ENCODE data around the gene AFF4. TPM values are rescaled to one million over a fixed set of nuclear protein-coding genes. Genes with fewer than 3 reads are reported as not detected.
"Not testable (repeated sequence)": the region's sequence is repeated elsewhere in the genome, so short reads cannot be mapped to it uniquely, and the experiment has no call there.

Gene AFF4
- total and polyA plus RNA-seq, 9 of the 15 experiments (the other 6 are each of a cell fraction or from before 2014, with no cell fraction given): 1.7 to 25.8 (median 17.9) TPM

DNA sequence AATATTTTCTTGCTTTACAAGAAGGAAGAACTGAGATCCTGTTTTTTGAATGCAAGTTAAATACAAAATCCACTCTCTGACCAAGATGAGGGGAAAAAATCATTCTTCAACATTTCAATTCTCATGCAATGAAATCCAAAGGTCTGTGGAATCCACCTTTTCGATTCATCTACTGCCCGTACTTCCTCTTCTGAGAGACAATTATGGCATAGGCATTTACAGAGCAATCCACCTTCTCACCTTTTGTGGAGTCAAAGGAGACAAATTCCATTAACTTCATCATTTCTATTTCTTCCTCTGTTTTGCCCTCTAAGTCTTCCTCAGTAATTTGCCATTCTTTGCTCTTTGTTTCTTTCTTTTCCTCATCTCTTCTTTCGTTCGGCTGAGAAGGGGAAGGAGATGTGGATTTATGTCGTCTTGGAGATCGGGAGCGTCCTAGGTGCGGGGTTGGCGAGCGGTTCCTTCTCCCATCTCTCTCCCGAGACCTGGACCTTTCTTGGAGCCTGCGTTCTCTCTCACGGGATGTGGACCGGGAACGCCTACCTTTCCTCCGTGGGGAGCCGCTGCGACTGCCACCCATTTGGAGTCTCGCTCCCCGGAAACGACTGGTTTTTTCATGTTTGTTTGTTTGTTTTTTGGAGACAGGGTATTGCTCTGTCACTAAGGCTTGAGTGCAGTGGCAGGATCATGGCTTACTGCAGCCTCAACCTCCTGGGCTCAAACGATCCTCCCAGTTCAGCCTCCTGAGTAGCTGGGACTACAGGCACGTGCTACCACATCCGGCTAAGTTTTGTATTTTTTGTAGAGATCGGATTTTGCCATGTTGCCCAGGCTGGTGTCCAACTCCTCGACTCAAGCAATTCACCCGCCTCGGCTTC is 24.3 kb upstream of the AFF4 start:
- TF ChIP-seq SRF (CRISPR knock-in tag; IDR thresholded peaks at IDR 0.05) (no peak), KDM5B (IDR thresholded peaks at IDR 0.05; ENCODE audit: insufficient replicate concordance, low read depth, low read length) (no peak), HOMEZ (CRISPR knock-in tag; IDR thresholded peaks at IDR 0.05) (no peak), ZSCAN32 (CRISPR knock-in tag; IDR thresholded peaks at IDR 0.05) (no peak), ARHGAP35 (IDR thresholded peaks at IDR 0.05; ENCODE audit: partially characterized antibody) (no peak), E2F6 (IDR thresholded peaks at IDR 0.05; ENCODE audit: borderline replicate concordance in 1 of 2, extremely low read depth in 1 of 2, insufficient read depth in 1 of 2, insufficient read length in 1 of 2, low read depth in 1 of 2, low read length in 1 of 2, poor library complexity in 1 of 2, severe bottlenecking in 1 of 2) (no peak), FOXM1 (IDR thresholded peaks at IDR 0.05; ENCODE audit: low read depth) (no peak), FOXM1 (CRISPR knock-in tag; IDR thresholded peaks at IDR 0.05; ENCODE audit: low read depth) (no peak), BRCA1 (IDR thresholded peaks at IDR 0.05) (no peak), BRCA1 (CRISPR knock-in tag; IDR thresholded peaks at IDR 0.05) (no peak), TBP (optimal IDR thresholded peaks at IDR 0.05; ENCODE audit: low read depth, low read length) (no peak), NFYB (IDR thresholded peaks at IDR 0.05; ENCODE audit: extremely low read depth, insufficient read length) (no peak)
- Histone ChIP-seq H3K27ac (ENCODE audit: extremely low read depth, low read depth, low read length) (no peak overlapping the region), H3K4me3 (no peak overlapping the region), H3K9me3 (replicated peaks; ENCODE audit: control insufficient read depth, insufficient read depth, low read depth, low read length) (no peaks in the 10 kb centered on the region), H3K9ac (ENCODE audit: insufficient read depth in 1 of 2, low read depth in 2 of 2, low read length in 2 of 2) (no peak overlapping the region), H3K79me2 (ENCODE audit: control insufficient read depth, insufficient read depth, low read length) (no peaks in the 10 kb centered on the region), H4K20me1 (replicated peaks; ENCODE audit: control insufficient read depth, insufficient read depth, low read length) (no peaks in the 10 kb centered on the region), H3K36me3 (ENCODE audit: control insufficient read depth, insufficient read depth, low read length) (no peaks in the 10 kb centered on the region), H3K4me2 (ENCODE audit: insufficient read depth, low read length) (no peak overlapping the region), H3K9me1 (ENCODE audit: control insufficient read depth, insufficient read depth, low read length) (no peaks in the 10 kb centered on the region), H3K27me3 (ENCODE audit: control insufficient read depth in 2 of 2, insufficient read depth in 2 of 2, low read length in 2 of 2) (no peaks in the 10 kb centered on the region), H3K4me1 (replicated peaks in 1 of 2; ENCODE audit: control insufficient read depth in 2 of 2, insufficient read depth in 2 of 2, low read length in 2 of 2) (no peaks in the 10 kb centered on the region), H2AFZ (ENCODE audit: low read depth, low read length) (peak overlapping the region; percentile 53; the same call in 1 of the 2 replicates)
- no TSS peak for BruUV-seq (replicated peaks)
- in situ Hi-C loops (cut with MboI): no loop called here
- CTCF ChIA-PET (ENCODE audit: low intra/inter-chr PET ratio): no interaction called here
- no peak for ATAC-seq
- no peak for DNase-seq (ENCODE audit: extremely low read depth in 1 of 4, low spot score in 3 of 4)
- intact Hi-C loops (cut with micrococcal nuclease): no loop called here
- 61% methylated on average over 23 of the region's 28 CpGs for WGBS (ENCODE audit: insufficient coverage, low coverage, missing lambda C conversion rate)
- POLR2A ChIA-PET: no interaction called here
- FAIRE-seq: no peak

GRCh38 chr5:132982971-132983370 is 19.5 kb upstream of the AFF4 start:
- H3K9me3 ChIP-seq (replicated peaks; ENCODE audit: control insufficient read depth, insufficient read depth, low read depth, low read length); H3K36me3 ChIP-seq (ENCODE audit: control insufficient read depth, insufficient read depth, low read length); H3K4me1 ChIP-seq (replicated peaks in 1 of 2; ENCODE audit: control insufficient read depth in 2 of 2, insufficient read depth in 2 of 2, low read length in 2 of 2); H3K27ac ChIP-seq (ENCODE audit: extremely low read depth, low read depth, low read length); in situ Hi-C loops (cut with MboI); H3K4me3 ChIP-seq; H2AFZ ChIP-seq (ENCODE audit: low read depth, low read length); POLR2A ChIA-PET; H3K4me2 ChIP-seq (ENCODE audit: insufficient read depth, low read length); H3K9me1 ChIP-seq (ENCODE audit: control insufficient read depth, insufficient read depth, low read length); H3K27me3 ChIP-seq (ENCODE audit: control insufficient read depth in 2 of 2, insufficient read depth in 2 of 2, low read length in 2 of 2); H4K20me1 ChIP-seq (replicated peaks; ENCODE audit: control insufficient read depth, insufficient read depth, low read length); CTCF ChIA-PET (ENCODE audit: low intra/inter-chr PET ratio); BruUV-seq (replicated peaks); DNase-seq (ENCODE audit: extremely low read depth in 1 of 4, low spot score in 3 of 4); H3K9ac ChIP-seq (ENCODE audit: insufficient read depth in 1 of 2, low read depth in 2 of 2, low read length in 2 of 2); FAIRE-seq; H3K79me2 ChIP-seq (ENCODE audit: control insufficient read depth, insufficient read depth, low read length); ATAC-seq; intact Hi-C loops (cut with micrococcal nuclease): not testable (repeated sequence)
- no CpG with 5 or more reads among the region's 30 CpGs for WGBS (ENCODE audit: insufficient coverage, low coverage, missing lambda C conversion rate)

Measured in K562 (cell line).